WTC11 (cell line): ENCODE results near the gene AIP.

Experiments used
- AFF4 ChIP-seq: sonication (generic); formaldehyde crosslinking; IDR thresholded peaks from 2 replicates; pipeline ENCODE4 v1.8.1; 2023; ENCODE audit warnings: mild to moderate bottlenecking, missing genetic modification reagents, borderline replicate concordance
- CTCF ChIP-seq: fragments of 200-600 bp; IDR thresholded peaks from 2 replicates; pipeline ENCODE4 v1.8.0; 2022; ENCODE audit warnings: antibody characterized with exemption
- E2F5 ChIP-seq: sonication (generic); formaldehyde crosslinking; IDR thresholded peaks from 2 replicates; pipeline ENCODE4 v1.8.1; 2022; ENCODE audit warnings: mild to moderate bottlenecking, moderate library complexity, missing genetic modification reagents
- ETV6 ChIP-seq: sonication (generic); formaldehyde crosslinking; IDR thresholded peaks from 2 replicates; pipeline ENCODE4 v1.8.1; 2022; ENCODE audit warnings: mild to moderate bottlenecking, missing genetic modification reagents
- FOXJ3 ChIP-seq: sonication (generic); formaldehyde crosslinking; IDR thresholded peaks from 2 replicates; pipeline ENCODE4 v1.9.0; 2021; ENCODE audit warnings: missing genetic modification reagents, mild to moderate bottlenecking, borderline replicate concordance
- SMAD3 ChIP-seq: sonication (generic); formaldehyde crosslinking; IDR thresholded peaks from 2 replicates; pipeline ENCODE4 v1.8.0; 2022; ENCODE audit warnings: missing genetic modification reagents, mild to moderate bottlenecking, borderline replicate concordance
- TP53 ChIP-seq: sonication (generic); formaldehyde crosslinking; IDR thresholded peaks from 2 replicates; pipeline ENCODE4 v1.8.1; 2023; ENCODE audit warnings: mild to moderate bottlenecking, missing genetic modification reagents

GRCh38 chr11:67466962-67467771 is 15.7 kb upstream of the AIP start:
- no peak for TF ChIP-seq CTCF
- no peak for TF ChIP-seq FOXJ3 (CRISPR knock-in tag)
- no peak for TF ChIP-seq E2F5
- TF ChIP-seq AFF4, result no peak
- TF ChIP-seq ETV6 (CRISPR knock-in tag), result no peak
- no peak for TF ChIP-seq TP53 (CRISPR knock-in tag)
- TF ChIP-seq SMAD3 (CRISPR knock-in tag), result no peak
